Esophagus (tissue), 2 donors: ENCODE results near the gene SRGAP2B. TPM values are rescaled to one million over a fixed set of nuclear protein-coding genes. Genes with fewer than 3 reads are reported as not detected.
"Not testable (repeated sequence)": the region's sequence is repeated elsewhere in the genome, so short reads cannot be mapped to it uniquely, and the experiment has no call there.

Experiments
- H3K27ac ChIP-seq, 2 donors: one replicate each; pipeline ENCODE4 v1.5.1; 2013; ENCODE audit warnings: low read depth in 2 of 2, mild to moderate bottlenecking in 2 of 2, inconsistent platforms in 1 of 2, low read length in 1 of 2, moderate library complexity in 1 of 2
- H3K27me3 ChIP-seq, 2 donors: one replicate each; pipeline ENCODE4 v1.6.1; 2013; ENCODE audit warnings: low read length in 2 of 2, control low read depth in 1 of 2, mild to moderate bottlenecking in 1 of 2; ENCODE audit not compliant: insufficient read depth in 2 of 2, control insufficient read depth in 1 of 2
- H3K36me3 ChIP-seq, 2 donors: one replicate each; pipeline ENCODE4 v1.6.1; 2013; ENCODE audit warnings: low read length in 1 of 2; ENCODE audit not compliant: control insufficient read depth in 2 of 2, insufficient read depth in 2 of 2
- H3K4me1 ChIP-seq, 2 donors: one replicate each; pipeline ENCODE4 v1.6.1; 2013; ENCODE audit warnings: low read length in 1 of 2; ENCODE audit not compliant: control insufficient read depth in 2 of 2, insufficient read depth in 2 of 2
- H3K4me3 ChIP-seq, 2 donors: one replicate each; pipeline ENCODE4 v1.5.1; 2013; ENCODE audit warnings: low read length in 2 of 2, mild to moderate bottlenecking in 2 of 2, low read depth in 1 of 2, moderate library complexity in 1 of 2
- H3K9me3 ChIP-seq, 2 donors: one replicate each; pipeline ENCODE4 v1.6.1; 2013; ENCODE audit warnings: mild to moderate bottlenecking in 2 of 2, low read depth in 1 of 2, low read length in 1 of 2, moderate library complexity in 1 of 2; ENCODE audit not compliant: control insufficient read depth in 2 of 2, insufficient read depth in 1 of 2
- WGBS, 2 donors: extraction: QIAGEN DNeasy Blood & Tissue Kit; methylation state at CpG; one replicate each; pipeline ENCODE4 v1.1.7; 2013; 5-methylcytosine and 5-hydroxymethylcytosine counted together
- polyA plus RNA-seq, 2 donors: library from polyadenylated mRNA; stranded (reverse); fragments of 200-250 nt; gene quantifications; one replicate each; pipeline ENCODE4 v1.2.3, GENCODE V29; 2013
- donor health status: healthy with polysubstance abuse.
- donor health status: Bipolar disorder and iron deficiency.

The SRGAP2B gene
- polyA plus RNA-seq, 2 donors, result 3.9 to 5.6 TPM

DNA sequence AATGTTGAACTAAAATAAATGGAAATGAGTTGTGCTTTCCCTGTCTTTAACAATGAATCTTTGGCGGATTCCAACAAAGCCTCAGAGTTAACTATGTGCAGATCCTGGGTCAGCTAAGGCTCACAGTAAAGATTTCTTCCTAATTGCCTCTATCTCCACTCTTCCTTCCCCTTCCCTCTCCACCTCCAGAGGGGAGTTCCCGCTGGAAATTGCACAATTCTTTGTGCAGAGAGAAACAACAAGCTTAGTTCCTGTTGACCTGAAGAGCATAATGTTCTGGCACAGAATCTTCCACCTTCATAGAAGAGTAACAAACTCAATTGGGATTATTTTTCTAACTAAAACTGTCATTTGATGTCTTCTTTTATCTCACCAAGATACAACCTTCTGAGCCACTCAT, 77.4 kb downstream of the SRGAP2B start:
- H3K4me1 ChIP-seq, H3K27me3 ChIP-seq, H3K27ac ChIP-seq, H3K9me3 ChIP-seq, H3K36me3 ChIP-seq, H3K4me3 ChIP-seq: not testable (repeated sequence)
- 53 to 67% methylated on average over 2 of the region's 2 CpGs for WGBS, 2 donors

GRCh38 chr1:145016492-145016862, 78.7 kb downstream of the SRGAP2B start:
- H3K9me3 ChIP-seq, H3K27ac ChIP-seq, H3K4me1 ChIP-seq, H3K36me3 ChIP-seq, H3K4me3 ChIP-seq, H3K27me3 ChIP-seq: not testable (repeated sequence)

DNA sequence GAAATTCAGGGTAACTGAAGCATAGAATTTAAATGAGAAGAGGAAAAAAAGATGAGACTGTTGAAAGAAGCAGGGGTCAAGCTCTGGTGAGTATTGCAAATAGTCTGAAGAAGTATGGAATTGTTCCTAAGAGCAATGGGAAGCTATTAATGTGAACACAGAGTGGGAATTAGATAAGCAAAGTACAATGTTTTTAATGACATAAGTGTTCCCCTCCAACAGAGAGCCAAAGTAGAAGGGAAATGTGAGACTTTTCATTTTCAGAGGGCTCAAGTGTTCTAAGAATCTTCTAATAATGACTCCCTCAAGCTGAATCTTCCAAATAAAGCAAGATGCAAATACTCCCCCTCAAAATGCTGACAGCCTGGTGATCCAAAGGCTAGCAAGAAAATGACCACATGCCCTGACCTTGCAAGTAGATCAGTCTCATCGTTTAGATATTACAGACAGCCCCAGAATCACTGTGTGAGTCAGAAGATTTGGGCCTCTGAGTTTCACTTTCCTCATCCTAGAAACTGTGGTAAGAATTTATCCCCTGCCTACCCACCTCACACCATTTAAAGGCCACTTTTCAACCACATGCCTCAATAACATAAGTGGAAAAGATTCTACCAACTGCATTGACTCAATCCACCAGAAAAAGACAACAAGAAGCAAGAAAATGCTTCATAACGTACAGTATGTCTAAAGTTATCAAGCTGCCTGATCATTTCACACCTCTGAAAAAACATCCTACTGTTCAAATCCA, 79.2 kb downstream of the SRGAP2B start:
- not testable (repeated sequence) for H3K36me3 ChIP-seq, H3K27ac ChIP-seq, H3K27me3 ChIP-seq, H3K9me3 ChIP-seq, H3K4me3 ChIP-seq, H3K4me1 ChIP-seq
- no CpG with 5 or more reads among the region's 2 CpGs for WGBS, 2 donors

DNA sequence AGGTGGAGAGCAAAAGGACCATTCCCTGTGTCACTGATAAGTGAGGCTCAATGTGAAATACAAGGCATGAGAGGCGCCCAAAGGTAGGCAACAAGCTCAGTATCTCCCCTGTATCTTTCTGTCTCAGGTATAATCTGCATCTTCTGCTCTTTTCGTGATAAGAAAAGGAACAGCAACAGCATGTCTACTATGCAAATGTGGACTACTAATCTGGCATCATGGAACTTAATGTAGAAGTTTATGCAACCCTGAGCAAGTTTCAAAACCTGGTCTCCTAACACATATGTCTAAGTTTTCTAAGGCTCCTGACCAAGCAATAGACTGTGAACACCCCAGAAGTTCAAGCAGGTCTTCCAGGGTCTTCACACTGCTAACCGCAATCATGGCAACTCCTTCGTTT, 81.8 kb downstream of the SRGAP2B start:
- not testable (repeated sequence) for H3K27me3 ChIP-seq, H3K4me3 ChIP-seq, H3K36me3 ChIP-seq, H3K4me1 ChIP-seq, H3K9me3 ChIP-seq, H3K27ac ChIP-seq
- 92 to 97% methylated on average over 4 of the region's 4 CpGs for WGBS, 2 donors

DNA sequence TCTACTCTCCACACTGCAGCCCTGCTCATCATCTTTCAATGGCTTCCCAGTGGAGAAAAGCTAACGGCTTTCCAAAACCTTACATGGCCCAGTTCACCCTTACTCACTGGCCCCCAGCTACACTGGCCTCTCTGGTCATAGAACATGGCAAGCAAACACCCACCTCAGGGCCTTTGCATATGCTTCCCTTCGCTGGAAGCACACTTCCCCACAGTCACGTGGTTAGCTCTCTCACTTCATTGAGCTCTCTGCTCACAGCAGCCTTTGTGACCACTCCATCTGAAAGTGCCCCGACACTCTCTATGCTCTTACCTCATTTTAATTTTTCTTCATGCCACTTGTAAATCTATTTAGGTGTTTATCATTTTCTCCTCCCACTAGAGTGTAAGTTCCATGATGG, 83.3 kb downstream of the SRGAP2B start:
- not testable (repeated sequence) for H3K4me3 ChIP-seq, H3K27me3 ChIP-seq, H3K36me3 ChIP-seq, H3K27ac ChIP-seq, H3K9me3 ChIP-seq, H3K4me1 ChIP-seq
- 96 to 97% methylated on average over 3 of the region's 4 CpGs for WGBS, 2 donors

- not testable (repeated sequence) for H3K27ac ChIP-seq
- WGBS, 2 donors, result 47 to 72% methylated on average over 2 of the region's 3 CpGs
Observed at GRCh38 chr1:145010580-145010979, 84.5 kb downstream of the SRGAP2B start.

GRCh38 chr1:145009928-145010327, 85.2 kb downstream of the SRGAP2B start:
- 2 to 20% methylated on average over 3 of the region's 3 CpGs for WGBS, 2 donors
- not testable (repeated sequence) for H3K27ac ChIP-seq, H3K36me3 ChIP-seq, H3K27me3 ChIP-seq, H3K4me3 ChIP-seq, H3K4me1 ChIP-seq, H3K9me3 ChIP-seq

More at GRCh38 chr1:145010580-145010979, 84.5 kb downstream of the SRGAP2B start:
- H3K36me3 ChIP-seq, H3K4me3 ChIP-seq, H3K9me3 ChIP-seq, H3K27me3 ChIP-seq, H3K4me1 ChIP-seq: not testable (repeated sequence)

GRCh38 chr1:145008388-145008787, 86.7 kb downstream of the SRGAP2B start:
- WGBS, 2 donors, result no CpG with 5 or more reads among the region's 4 CpGs
- H3K4me1 ChIP-seq, H3K36me3 ChIP-seq, H3K27ac ChIP-seq, H3K9me3 ChIP-seq, H3K4me3 ChIP-seq, H3K27me3 ChIP-seq: not testable (repeated sequence)

DNA sequence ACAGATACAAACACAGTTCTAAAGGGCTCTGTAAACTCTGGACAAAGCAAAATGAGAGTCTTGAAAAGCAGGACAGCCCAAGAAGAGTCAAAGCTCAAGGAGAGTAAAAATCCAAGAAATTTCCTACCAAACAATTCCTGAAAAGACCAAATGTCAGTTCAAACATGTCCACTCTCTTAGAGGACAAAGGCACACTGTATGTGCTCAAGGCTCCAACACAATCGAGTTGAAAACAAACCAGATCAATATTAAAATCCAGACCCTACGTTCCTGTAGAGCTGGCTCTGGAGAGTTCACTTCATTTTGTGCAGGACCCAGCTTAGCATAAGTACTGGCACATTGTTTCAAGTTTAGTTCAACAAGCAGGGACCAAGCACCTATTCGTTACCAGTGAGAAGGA, 90.0 kb downstream of the SRGAP2B start:
- H3K9me3 ChIP-seq, H3K4me1 ChIP-seq, H3K27me3 ChIP-seq, H3K36me3 ChIP-seq, H3K27ac ChIP-seq, H3K4me3 ChIP-seq: not testable (repeated sequence)
- 67 to 70% methylated on average over 2 of the region's 3 CpGs for WGBS, 2 donors

GRCh38 chr1:145001381-145001780, 93.7 kb downstream of the SRGAP2B start:
- not testable (repeated sequence) for H3K27me3 ChIP-seq, H3K27ac ChIP-seq, H3K4me1 ChIP-seq, H3K4me3 ChIP-seq, H3K9me3 ChIP-seq, H3K36me3 ChIP-seq
- WGBS, 2 donors, result 95 to 96% methylated on average over 2 to 3 of the region's 3 CpGs
